ENCODE measurements around the gene CTNNBIP1. TPM values are rescaled to one million over a fixed set of nuclear protein-coding genes. Genes with fewer than 3 reads are reported as not detected.
A peak's percentile ranks its signal among the peaks of the same experiment; 100 is the strongest.

The CTNNBIP1 gene
- total and polyA plus RNA-seq, 4 donors, result 6.7 to 10.6 (median 9.6) TPM

- Histone ChIP-seq H3K4me1 (ENCODE audit: control insufficient read depth in 4 of 4, insufficient read depth in 4 of 4, low read length in 3 of 4) (peaks cover 0 to 3% (median 1%) of the 10 kb centered on the region in 4 donors), H3K9ac (ENCODE audit: low read depth in 1 of 2, low read length in 2 of 2) (no peak overlapping the region), H3K27ac (ENCODE audit: low read depth in 1 of 2, low read length in 2 of 2) (no peak overlapping the region), H3K27me3 (ENCODE audit: control insufficient read depth in 4 of 4, insufficient read depth in 4 of 4, low read length in 3 of 4) (no peaks in the 10 kb centered on the region), H3K36me3 (ENCODE audit: control insufficient read depth in 4 of 4, insufficient read depth in 3 of 4, low read depth in 1 of 4, low read length in 3 of 4) (no peaks in the 10 kb centered on the region), H3K4me3 (ENCODE audit: low read depth in 1 of 3, low read length in 3 of 3) (no peak overlapping the region), H3K9me3 (ENCODE audit: control insufficient read depth in 4 of 4, low read length in 3 of 4) (no peaks in the 10 kb centered on the region)
- DNase-seq (ENCODE audit: low spot score), result no peak
- TF ChIP-seq ZBTB33 (IDR thresholded peaks at IDR 0.05) (no peak), RAD21 (IDR thresholded peaks at IDR 0.05) (no peak)
- WGBS, result 97% methylated on average over 3 of the region's 3 CpGs
Measured at GRCh38 chr1:9894115-9894514, 16.0 kb downstream of the CTNNBIP1 start.

GRCh38 chr1:9892563-9893528, 17.2 kb downstream of the CTNNBIP1 start:
- TF ChIP-seq NR2F2 (IDR thresholded peaks at IDR 0.05), result no peak
- TF ChIP-seq YY1 (IDR thresholded peaks at IDR 0.05), result peak; percentile 14
- WGBS, result 78% methylated on average over 14 of the region's 14 CpGs
- Histone ChIP-seq H3K9me3 (ENCODE audit: control insufficient read depth in 4 of 4, low read length in 3 of 4) (no peaks in the 10 kb centered on the region), H3K9ac (ENCODE audit: low read depth in 1 of 2, low read length in 2 of 2) (no peak overlapping the region), H3K4me1 (ENCODE audit: control insufficient read depth in 4 of 4, insufficient read depth in 4 of 4, low read length in 3 of 4) (peaks cover 0 to 3% (median 1%) of the 10 kb centered on the region in 4 donors), H3K36me3 (ENCODE audit: control insufficient read depth in 4 of 4, insufficient read depth in 3 of 4, low read depth in 1 of 4, low read length in 3 of 4) (peaks cover 0 to 1% (median 0%) of the 10 kb centered on the region in 4 donors), H3K27me3 (ENCODE audit: control insufficient read depth in 4 of 4, insufficient read depth in 4 of 4, low read length in 3 of 4) (no peaks in the 10 kb centered on the region), H3K4me3 (ENCODE audit: low read depth in 1 of 3, low read length in 3 of 3) (no peak overlapping the region), H3K27ac (ENCODE audit: low read depth in 1 of 2, low read length in 2 of 2) (no peak overlapping the region)
- no peak for DNase-seq (ENCODE audit: low spot score)

GRCh38 chr1:9891207-9891606, 18.9 kb downstream of the CTNNBIP1 start:
- Histone ChIP-seq H3K27ac (ENCODE audit: low read depth in 1 of 2, low read length in 2 of 2) (no peak overlapping the region), H3K4me1 (ENCODE audit: control insufficient read depth in 4 of 4, insufficient read depth in 4 of 4, low read length in 3 of 4) (peaks cover 0 to 3% (median 1%) of the 10 kb centered on the region in 4 donors), H3K9me3 (ENCODE audit: control insufficient read depth in 4 of 4, low read length in 3 of 4) (no peaks in the 10 kb centered on the region), H3K27me3 (ENCODE audit: control insufficient read depth in 4 of 4, insufficient read depth in 4 of 4, low read length in 3 of 4) (no peaks in the 10 kb centered on the region), H3K36me3 (ENCODE audit: control insufficient read depth in 4 of 4, insufficient read depth in 3 of 4, low read depth in 1 of 4, low read length in 3 of 4) (peaks cover 0 to 3% (median under 1%) of the 10 kb centered on the region in 4 donors), H3K4me3 (ENCODE audit: low read depth in 1 of 3, low read length in 3 of 3) (no peak overlapping the region), H3K9ac (ENCODE audit: low read depth in 1 of 2, low read length in 2 of 2) (no peak overlapping the region)
- no peak for DNase-seq (ENCODE audit: low spot score)
- WGBS, result 76% methylated on average over 5 of the region's 5 CpGs
- TF ChIP-seq ZBTB33 (IDR thresholded peaks at IDR 0.05), result no peak
- no peak for TF ChIP-seq REST (IDR thresholded peaks at IDR 0.05)
- TF ChIP-seq MAX (IDR thresholded peaks at IDR 0.05), result no peak
- no peak for TF ChIP-seq RAD21 (IDR thresholded peaks at IDR 0.05)
- TF ChIP-seq EGR1 (IDR thresholded peaks at IDR 0.05; ENCODE audit: low read depth in 2 of 2), result no peak
- TF ChIP-seq CTCF (IDR thresholded peaks at IDR 0.05; ENCODE audit: low read depth, low read length, missing input control), result no peak
- no peak for TF ChIP-seq GABPA (IDR thresholded peaks at IDR 0.05 in 1 of 2, conservative IDR thresholded peaks at IDR 0.05 in 1 of 2)
- TF ChIP-seq JUND (IDR thresholded peaks at IDR 0.05), result no peak
- TF ChIP-seq HNF4G (IDR thresholded peaks at IDR 0.05), result no peak
- no peak for TF ChIP-seq TAF1 (conservative IDR thresholded peaks at IDR 0.05)
- no peak for TF ChIP-seq FOXA1 (IDR thresholded peaks at IDR 0.05)
- no peak for TF ChIP-seq RXRA (IDR thresholded peaks at IDR 0.05)
- TF ChIP-seq NR2F2 (IDR thresholded peaks at IDR 0.05), result no peak
- TF ChIP-seq ATF3 (IDR thresholded peaks at IDR 0.05), result no peak
- TF ChIP-seq YY1 (IDR thresholded peaks at IDR 0.05), result no peak
- no peak for TF ChIP-seq HNF4A (conservative IDR thresholded peaks at IDR 0.05)

All from liver (tissue), 9 donors.